ENCODE data around the gene SPATA13. TPM values are rescaled to one million over a fixed set of nuclear protein-coding genes. Genes with fewer than 3 reads are reported as not detected.

SPATA13 gene
- total RNA-seq, 1 donor from 2014 or later: 2.7 TPM

DNA sequence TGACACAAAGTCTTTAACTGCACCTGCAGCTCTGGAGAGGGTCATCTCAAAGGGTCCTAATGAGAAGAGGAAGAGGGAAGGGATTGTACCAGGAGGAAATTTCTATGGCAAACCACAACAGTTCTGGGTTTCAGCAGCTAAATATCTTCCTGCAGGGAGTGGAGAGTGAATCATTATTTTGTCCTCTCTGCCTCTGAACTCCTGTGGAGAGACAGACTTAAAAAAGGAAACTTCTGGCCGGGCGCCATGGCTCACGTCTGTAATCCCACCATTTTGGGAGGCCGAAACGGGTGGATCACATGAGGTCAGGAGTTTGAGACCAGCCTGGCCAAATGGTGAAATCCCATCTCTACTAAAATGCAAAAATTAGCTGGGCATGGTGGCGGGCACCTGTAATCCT is 132.0 kb downstream of the SPATA13 start:
- Mint-ChIP-seq H3K27me3 (ENCODE audit: unreplicated experiment) (no peaks in the 10 kb centered on the region), H3K4me1 (ENCODE audit: unreplicated experiment) (no peaks in the 10 kb centered on the region), H3K36me3 (ENCODE audit: unreplicated experiment) (peaks cover 10% of the 10 kb centered on the region), H3K4me3 (ENCODE audit: unreplicated experiment) (no peak overlapping the region), H3K27ac (ENCODE audit: unreplicated experiment) (no peak overlapping the region), H3K9me3 (ENCODE audit: unreplicated experiment) (no peaks in the 10 kb centered on the region)
- DNase-seq (ENCODE audit: extremely low spot score, unreplicated experiment): no peak
- TF ChIP-seq, protein P1, sequence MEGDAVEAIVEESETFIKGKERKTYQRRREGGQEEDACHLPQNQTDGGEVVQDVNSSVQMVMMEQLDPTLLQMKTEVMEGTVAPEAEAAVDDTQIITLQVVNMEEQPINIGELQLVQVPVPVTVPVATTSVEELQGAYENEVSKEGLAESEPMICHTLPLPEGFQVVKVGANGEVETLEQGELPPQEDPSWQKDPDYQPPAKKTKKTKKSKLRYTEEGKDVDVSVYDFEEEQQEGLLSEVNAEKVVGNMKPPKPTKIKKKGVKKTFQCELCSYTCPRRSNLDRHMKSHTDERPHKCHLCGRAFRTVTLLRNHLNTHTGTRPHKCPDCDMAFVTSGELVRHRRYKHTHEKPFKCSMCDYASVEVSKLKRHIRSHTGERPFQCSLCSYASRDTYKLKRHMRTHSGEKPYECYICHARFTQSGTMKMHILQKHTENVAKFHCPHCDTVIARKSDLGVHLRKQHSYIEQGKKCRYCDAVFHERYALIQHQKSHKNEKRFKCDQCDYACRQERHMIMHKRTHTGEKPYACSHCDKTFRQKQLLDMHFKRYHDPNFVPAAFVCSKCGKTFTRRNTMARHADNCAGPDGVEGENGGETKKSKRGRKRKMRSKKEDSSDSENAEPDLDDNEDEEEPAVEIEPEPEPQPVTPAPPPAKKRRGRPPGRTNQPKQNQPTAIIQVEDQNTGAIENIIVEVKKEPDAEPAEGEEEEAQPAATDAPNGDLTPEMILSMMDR (IDR thresholded peaks at IDR 0.05): no peak

DNA sequence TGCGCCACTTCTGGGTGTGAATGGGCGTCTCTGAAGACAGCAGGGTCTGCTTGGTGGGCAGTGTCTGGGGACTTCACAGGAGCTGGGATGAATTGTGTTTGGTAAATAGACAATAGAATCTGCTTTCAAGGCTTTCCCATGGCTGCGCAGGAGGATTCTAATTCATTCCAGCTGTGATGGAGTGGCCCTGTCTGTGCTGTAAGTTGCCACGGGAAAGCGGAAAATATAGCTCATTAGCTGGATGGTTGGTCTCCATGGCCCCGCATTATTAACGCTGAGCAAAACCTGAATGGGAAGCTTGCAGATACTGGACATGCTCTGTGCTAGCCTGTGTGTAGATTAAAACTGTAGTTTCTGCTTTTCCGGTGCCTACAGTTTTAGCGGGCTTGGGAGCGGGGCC is 133.2 kb downstream of the SPATA13 start:
- no peak overlapping the region for H3K4me3 Mint-ChIP-seq (ENCODE audit: unreplicated experiment)
- no peak for DNase-seq (ENCODE audit: extremely low spot score, unreplicated experiment)

DNA sequence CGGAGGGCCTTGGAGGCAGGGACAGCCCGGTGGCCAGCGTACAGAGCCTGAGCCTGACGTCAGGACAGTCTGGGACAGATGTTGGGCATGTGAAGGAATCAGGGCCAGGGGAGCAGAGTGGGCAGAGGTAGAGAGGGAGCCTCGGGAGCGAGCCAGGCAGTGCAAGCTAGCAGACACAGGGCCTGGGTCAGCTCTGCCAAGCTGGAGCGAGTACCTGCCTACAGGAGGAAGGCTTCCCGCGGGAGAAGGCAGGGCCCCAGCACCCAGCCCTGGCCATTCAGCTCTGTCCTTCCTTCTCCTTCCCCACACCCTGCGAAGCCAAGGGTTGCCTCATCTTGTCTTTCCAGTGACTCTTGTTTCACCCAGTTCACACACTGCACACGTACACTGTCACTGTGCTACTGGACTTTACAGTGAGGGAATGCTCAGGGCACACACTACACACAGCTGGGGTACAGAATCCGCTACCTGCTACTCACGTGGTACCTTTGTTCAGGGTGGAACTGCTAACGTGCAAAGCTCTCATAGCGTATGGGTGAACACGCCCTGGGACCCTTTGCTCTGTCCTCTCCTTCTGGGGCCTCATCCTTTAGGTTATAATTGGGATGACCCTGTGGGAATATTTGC is 139.1 kb downstream of the SPATA13 start:
- Mint-ChIP-seq H3K27ac (ENCODE audit: unreplicated experiment) (no peak overlapping the region), H3K9me3 (ENCODE audit: unreplicated experiment) (no peaks in the 10 kb centered on the region), H3K36me3 (ENCODE audit: unreplicated experiment) (peaks cover 5% of the 10 kb centered on the region), H3K4me3 (ENCODE audit: unreplicated experiment) (no peak overlapping the region), H3K4me1 (ENCODE audit: unreplicated experiment) (no peaks in the 10 kb centered on the region), H3K27me3 (ENCODE audit: unreplicated experiment) (no peaks in the 10 kb centered on the region)
- TF ChIP-seq, protein P1 (IDR thresholded peaks at IDR 0.05): no peak
- no peak for DNase-seq (ENCODE audit: extremely low spot score, unreplicated experiment)

More for the DNA sequence above, 133.2 kb downstream of the SPATA13 start:
- H3K36me3 Mint-ChIP-seq (ENCODE audit: unreplicated experiment): peaks cover 13% of the 10 kb centered on the region
- H3K27me3 Mint-ChIP-seq (ENCODE audit: unreplicated experiment): no peaks in the 10 kb centered on the region
- TF ChIP-seq, protein P1 (IDR thresholded peaks at IDR 0.05): no peak
- no peak overlapping the region for H3K27ac Mint-ChIP-seq (ENCODE audit: unreplicated experiment)
- no peaks in the 10 kb centered on the region for H3K4me1 Mint-ChIP-seq (ENCODE audit: unreplicated experiment)
- H3K9me3 Mint-ChIP-seq (ENCODE audit: unreplicated experiment): no peaks in the 10 kb centered on the region

DNA sequence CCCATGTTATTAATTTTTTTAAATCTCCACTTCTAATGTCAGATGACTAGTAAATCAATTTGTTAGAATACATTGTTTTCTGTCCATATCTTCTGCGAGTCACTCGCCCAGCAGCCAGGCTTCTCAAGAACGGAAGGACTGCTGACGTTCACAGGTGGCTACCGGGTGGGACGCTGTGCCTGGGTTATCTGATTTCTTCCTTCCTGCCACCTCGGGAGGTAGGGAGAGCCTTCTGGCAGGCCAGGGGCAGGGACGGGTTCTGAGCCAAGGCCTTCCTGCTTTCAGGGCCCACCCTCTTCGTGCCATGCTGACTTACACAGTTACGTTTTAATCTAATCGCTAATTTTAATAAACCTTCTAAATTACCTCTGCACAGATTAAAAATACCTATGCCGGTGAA is 140.9 kb downstream of the SPATA13 start:
- TF ChIP-seq, protein P1 (IDR thresholded peaks at IDR 0.05): no peak
- Mint-ChIP-seq H3K36me3 (ENCODE audit: unreplicated experiment) (peaks cover 4% of the 10 kb centered on the region), H3K9me3 (ENCODE audit: unreplicated experiment) (no peaks in the 10 kb centered on the region), H3K27ac (ENCODE audit: unreplicated experiment) (no peak overlapping the region), H3K4me1 (ENCODE audit: unreplicated experiment) (no peaks in the 10 kb centered on the region), H3K4me3 (ENCODE audit: unreplicated experiment) (no peak overlapping the region), H3K27me3 (ENCODE audit: unreplicated experiment) (no peaks in the 10 kb centered on the region)
- no peak for DNase-seq (ENCODE audit: extremely low spot score, unreplicated experiment)

DNA sequence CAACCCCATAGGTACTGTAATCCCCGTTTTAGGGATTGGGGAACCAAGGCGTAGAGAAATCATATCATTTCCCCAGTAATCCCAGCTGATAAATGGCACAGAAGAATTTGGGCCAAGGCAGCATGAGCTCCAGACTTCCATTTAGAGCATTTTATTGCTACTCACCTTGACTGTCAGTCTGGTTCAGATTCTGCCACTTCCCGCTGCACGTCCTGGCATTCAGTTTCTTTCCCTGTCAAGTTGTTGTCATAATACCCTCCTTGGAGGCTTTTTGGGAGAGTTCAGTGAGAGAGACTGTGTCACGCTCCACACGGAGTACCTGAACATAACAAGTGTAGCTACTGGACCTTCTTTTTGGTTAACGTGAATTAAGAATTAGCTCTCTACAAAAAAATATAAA is 141.4 kb downstream of the SPATA13 start:
- no peaks in the 10 kb centered on the region for H3K27me3 Mint-ChIP-seq (ENCODE audit: unreplicated experiment)
- TF ChIP-seq, protein P1 (IDR thresholded peaks at IDR 0.05): no peak
- H3K9me3 Mint-ChIP-seq (ENCODE audit: unreplicated experiment): no peaks in the 10 kb centered on the region
- H3K27ac Mint-ChIP-seq (ENCODE audit: unreplicated experiment): no peak overlapping the region
- H3K4me1 Mint-ChIP-seq (ENCODE audit: unreplicated experiment): peaks cover 1% of the 10 kb centered on the region
- no peak for DNase-seq (ENCODE audit: extremely low spot score, unreplicated experiment)
- no peak overlapping the region for H3K4me3 Mint-ChIP-seq (ENCODE audit: unreplicated experiment)
- H3K36me3 Mint-ChIP-seq (ENCODE audit: unreplicated experiment): peaks cover 4% of the 10 kb centered on the region

All from osteocyte (in vitro differentiated cells).